GM19193 (cell line): ENCODE measurements around the gene LAMA4.

Source experiments
- POLR2A ChIP-seq: IDR thresholded peaks from 4 replicates; pipeline ENCODE4 v1.6.1; 2011; ENCODE audit not compliant: insufficient read depth, insufficient read length; ENCODE audit errors: extremely low read depth

LAMA4 gene

GRCh38 chr6:112096901-112097300 lies 157.5 kb downstream of the LAMA4 start:
- TF ChIP-seq POLR2A = no peak

- no peak for TF ChIP-seq POLR2A
These were observed 166.5 kb downstream of the LAMA4 start for GRCh38 chr6:112087916-112088315.

- TF ChIP-seq POLR2A = peak; percentile 80
These were observed 167.0 kb downstream of the LAMA4 start, which contains the start of the genes FAM229B and TUBE1 for GRCh38 chr6:112087136-112087911. TSS of gene FAM229B (plus strand) at chr6:112087591. CDS start at chr6:112099284, 11,693 bp downstream. TSS of gene TUBE1 (minus strand) at chr6:112087482. CDS start at chr6:112087434, 48 bp downstream.

GRCh38 chr6:112086744-112087135 lies 167.6 kb downstream of the LAMA4 start:
- TF ChIP-seq POLR2A = no peak

- TF ChIP-seq POLR2A = no peak
These were observed 168.9 kb downstream of the LAMA4 start for GRCh38 chr6:112085286-112086065.

- TF ChIP-seq POLR2A = no peak
These were observed 172.8 kb downstream of the LAMA4 start for GRCh38 chr6:112081569-112081968.

GRCh38 chr6:112066606-112067005 lies 187.8 kb downstream of the LAMA4 start:
- TF ChIP-seq POLR2A = no peak

GRCh38 chr6:112065426-112065986 lies 188.9 kb downstream of the LAMA4 start:
- no peak for TF ChIP-seq POLR2A

GRCh38 chr6:112062966-112063365 lies 191.4 kb downstream of the LAMA4 start:
- TF ChIP-seq POLR2A = no peak

- no peak for TF ChIP-seq POLR2A
These were observed 192.8 kb downstream of the LAMA4 start for GRCh38 chr6:112061605-112062004.
